ENCODE data around the gene HACD2. TPM values are rescaled to one million over a fixed set of nuclear protein-coding genes. Genes with fewer than 3 reads are reported as not detected.

Gene HACD2
- total and polyA plus RNA-seq, 9 of the 15 experiments (the other 6 are each of a cell fraction or from before 2014, with no cell fraction given), result 1.3 to 10.5 (median 3.8) TPM

GRCh38 chr3:123447749-123448517 is 136.9 kb downstream of the HACD2 start:
- H3K36me3 ChIP-seq (ENCODE audit: control insufficient read depth, insufficient read depth, low read length), result no peaks in the 10 kb centered on the region
- BruUV-seq (replicated peaks), result no TSS peak
- peak overlapping the region; percentile 81 for H2AFZ ChIP-seq (ENCODE audit: low read depth, low read length)
- DNase-seq (ENCODE audit: extremely low read depth in 1 of 4, low spot score in 3 of 4), result peak; percentile 51 to 83 (median 80)
- ChIA-PET CTCF (ENCODE audit: low intra/inter-chr PET ratio) (no interaction called here), POLR2A (no interaction called here)
- peak overlapping the region in 1 of 2 experiments; percentile 81; a peak in 2 of 4 replicates for H3K9ac ChIP-seq (ENCODE audit: insufficient read depth in 1 of 2, low read depth in 2 of 2, low read length in 2 of 2)
- 4% methylated on average over 11 of the region's 110 CpGs for WGBS (ENCODE audit: insufficient coverage, low coverage, missing lambda C conversion rate)
- no peak overlapping the region; the same call in 1 of the 2 replicates for H3K4me2 ChIP-seq (ENCODE audit: insufficient read depth, low read length)
- no peak for FAIRE-seq
- intact Hi-C loops (cut with micrococcal nuclease) (no loop called here), in situ Hi-C loops (cut with MboI) (no loop called here)
- no peaks in the 10 kb centered on the region for H3K79me2 ChIP-seq (ENCODE audit: control insufficient read depth, insufficient read depth, low read length)
- H3K4me3 ChIP-seq, result peak overlapping the region; percentile 30
- H3K9me3 ChIP-seq (replicated peaks; ENCODE audit: control insufficient read depth, insufficient read depth, low read depth, low read length), result no peaks in the 10 kb centered on the region
- peaks cover 0 to 24% of the 10 kb centered on the region in 2 experiments; a peak in 2 of 5 replicates for H3K4me1 ChIP-seq (replicated peaks in 1 of 2; ENCODE audit: control insufficient read depth in 2 of 2, insufficient read depth in 2 of 2, low read length in 2 of 2)
- no peak overlapping the region for H3K27ac ChIP-seq (ENCODE audit: extremely low read depth, low read depth, low read length)
- H4K20me1 ChIP-seq (replicated peaks; ENCODE audit: control insufficient read depth, insufficient read depth, low read length), result peaks cover 6% of the 10 kb centered on the region; the same call in 1 of the 2 replicates
- ATAC-seq, result peak; percentile 91
- H3K9me1 ChIP-seq (ENCODE audit: control insufficient read depth, insufficient read depth, low read length), result peaks cover 3% of the 10 kb centered on the region
- H3K27me3 ChIP-seq (ENCODE audit: control insufficient read depth in 2 of 2, insufficient read depth in 2 of 2, low read length in 2 of 2), result peaks cover 0 to 18% of the 10 kb centered on the region in 2 experiments; a peak in 2 of 5 replicates
- TF ChIP-seq ZNF407 (IDR thresholded peaks at IDR 0.05; ENCODE audit: low read depth), result no peak
- TF ChIP-seq ZBTB12 (CRISPR knock-in tag; IDR thresholded peaks at IDR 0.05), result no peak
- no peak for TF ChIP-seq SMAD3 (CRISPR knock-in tag; conservative IDR thresholded peaks at IDR 0.05)
- TF ChIP-seq CREB3L1 (IDR thresholded peaks at IDR 0.05; ENCODE audit: borderline replicate concordance, low read depth), result no peak
- peak; percentile 46; the same call in 1 of the 2 replicates for TF ChIP-seq PHF8 (IDR thresholded peaks at IDR 0.05; ENCODE audit: borderline replicate concordance, low read length)
